Measurements from ENCODE around the gene METTL27.

Gene METTL27

DNA sequence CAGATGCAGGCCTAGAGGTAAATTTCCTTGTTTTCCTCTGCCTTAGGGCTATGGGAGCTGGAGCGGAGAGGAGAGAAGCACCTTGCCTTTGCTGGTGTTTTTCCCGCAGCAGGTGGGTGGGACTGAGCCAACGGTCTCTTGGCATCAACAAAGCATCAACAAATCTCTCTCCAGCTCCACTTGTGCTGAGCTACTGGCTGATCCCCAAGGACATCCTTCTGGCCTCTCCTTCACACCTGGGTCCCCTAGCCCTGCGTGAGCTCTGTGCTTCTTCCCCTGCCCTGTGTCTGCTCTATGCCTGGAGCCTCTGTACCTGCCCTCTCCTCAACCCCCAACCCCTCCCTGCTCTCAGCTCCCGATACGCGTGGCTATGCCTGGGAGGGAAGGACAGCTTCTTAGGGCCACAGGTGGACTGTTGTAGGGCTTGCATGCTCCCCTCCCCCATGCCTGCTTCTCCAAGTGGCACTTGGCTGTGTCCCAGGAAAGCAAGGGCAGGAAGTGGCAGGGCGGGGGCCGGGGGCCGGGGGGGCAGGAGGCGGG lies 14.7 kb downstream of the METTL27 start:
- Histone ChIP-seq H3K36me3 (ENCODE audit: low read length) (no peaks in the 10 kb centered on the region), H3K9me2 (replicated peaks; ENCODE audit: insufficient read depth, low read length) (no peaks in the 10 kb centered on the region), H3K4me3 (ENCODE audit: insufficient read depth, low read length, poor library complexity, severe bottlenecking) (no peak overlapping the region), H4K20me1 (ENCODE audit: low read depth, low read length) (no peaks in the 10 kb centered on the region), H3K9me3 (ENCODE audit: insufficient read depth, low read length) (no peaks in the 10 kb centered on the region), H3K27me3 (ENCODE audit: low read length) (no peaks in the 10 kb centered on the region), H3K79me2 (ENCODE audit: insufficient read depth, low read length) (no peaks in the 10 kb centered on the region), H3K9ac (ENCODE audit: low read length) (no peak overlapping the region), H3K27ac (ENCODE audit: low read depth, low read length) (no peak overlapping the region), H3K4me2 (ENCODE audit: low read depth, low read length, poor library complexity, severe bottlenecking) (no peak overlapping the region), H3F3A (ENCODE audit: insufficient read depth) (no peaks in the 10 kb centered on the region), H2AFZ (ENCODE audit: low read depth, low read length, severe bottlenecking) (no peak overlapping the region)
- TF ChIP-seq, protein P1, sequence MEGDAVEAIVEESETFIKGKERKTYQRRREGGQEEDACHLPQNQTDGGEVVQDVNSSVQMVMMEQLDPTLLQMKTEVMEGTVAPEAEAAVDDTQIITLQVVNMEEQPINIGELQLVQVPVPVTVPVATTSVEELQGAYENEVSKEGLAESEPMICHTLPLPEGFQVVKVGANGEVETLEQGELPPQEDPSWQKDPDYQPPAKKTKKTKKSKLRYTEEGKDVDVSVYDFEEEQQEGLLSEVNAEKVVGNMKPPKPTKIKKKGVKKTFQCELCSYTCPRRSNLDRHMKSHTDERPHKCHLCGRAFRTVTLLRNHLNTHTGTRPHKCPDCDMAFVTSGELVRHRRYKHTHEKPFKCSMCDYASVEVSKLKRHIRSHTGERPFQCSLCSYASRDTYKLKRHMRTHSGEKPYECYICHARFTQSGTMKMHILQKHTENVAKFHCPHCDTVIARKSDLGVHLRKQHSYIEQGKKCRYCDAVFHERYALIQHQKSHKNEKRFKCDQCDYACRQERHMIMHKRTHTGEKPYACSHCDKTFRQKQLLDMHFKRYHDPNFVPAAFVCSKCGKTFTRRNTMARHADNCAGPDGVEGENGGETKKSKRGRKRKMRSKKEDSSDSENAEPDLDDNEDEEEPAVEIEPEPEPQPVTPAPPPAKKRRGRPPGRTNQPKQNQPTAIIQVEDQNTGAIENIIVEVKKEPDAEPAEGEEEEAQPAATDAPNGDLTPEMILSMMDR (IDR thresholded peaks at IDR 0.05; ENCODE audit: insufficient read depth, low read length, poor library complexity, severe bottlenecking) = no peak
- TF ChIP-seq EZH2phosphoT487 (conservative IDR thresholded peaks at IDR 0.05; ENCODE audit: low read length) = no peak

DNA sequence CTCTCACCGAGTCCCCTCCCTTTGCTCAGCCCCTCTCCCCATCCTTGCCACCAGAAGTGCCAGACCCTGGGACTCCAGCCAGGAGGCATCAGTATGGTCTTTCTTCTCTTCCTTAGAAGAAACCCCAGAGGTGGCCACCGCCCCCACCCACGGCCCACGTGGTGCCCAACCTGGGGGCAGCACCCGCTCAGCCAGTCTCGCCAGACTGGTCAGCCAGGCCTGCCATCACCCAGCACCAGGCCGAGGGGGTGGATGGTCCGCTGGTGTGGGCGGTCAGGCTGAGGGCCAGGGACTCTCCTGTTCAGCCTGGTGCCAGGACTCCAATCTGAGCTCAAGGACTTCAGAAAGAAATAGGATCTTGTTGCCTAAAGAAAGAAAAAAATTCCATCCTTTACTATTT lies 17.3 kb downstream of the METTL27 start:
- Histone ChIP-seq H3K9ac (ENCODE audit: low read length) (no peak overlapping the region), H3K27me3 (ENCODE audit: low read length) (no peaks in the 10 kb centered on the region), H3K36me3 (ENCODE audit: low read length) (no peaks in the 10 kb centered on the region), H3K9me2 (replicated peaks; ENCODE audit: insufficient read depth, low read length) (no peaks in the 10 kb centered on the region), H2AFZ (ENCODE audit: low read depth, low read length, severe bottlenecking) (no peak overlapping the region), H3K4me3 (ENCODE audit: insufficient read depth, low read length, poor library complexity, severe bottlenecking) (no peak overlapping the region), H3K79me2 (ENCODE audit: insufficient read depth, low read length) (no peaks in the 10 kb centered on the region), H3K9me3 (ENCODE audit: insufficient read depth, low read length) (no peaks in the 10 kb centered on the region), H4K20me1 (ENCODE audit: low read depth, low read length) (no peaks in the 10 kb centered on the region), H3K27ac (ENCODE audit: low read depth, low read length) (no peak overlapping the region), H3K4me2 (ENCODE audit: low read depth, low read length, poor library complexity, severe bottlenecking) (no peak overlapping the region), H3F3A (ENCODE audit: insufficient read depth) (no peaks in the 10 kb centered on the region)
- TF ChIP-seq EZH2phosphoT487 (conservative IDR thresholded peaks at IDR 0.05; ENCODE audit: low read length) = no peak
- TF ChIP-seq, protein P1 (IDR thresholded peaks at IDR 0.05; ENCODE audit: insufficient read depth, low read length, poor library complexity, severe bottlenecking) = no peak

DNA sequence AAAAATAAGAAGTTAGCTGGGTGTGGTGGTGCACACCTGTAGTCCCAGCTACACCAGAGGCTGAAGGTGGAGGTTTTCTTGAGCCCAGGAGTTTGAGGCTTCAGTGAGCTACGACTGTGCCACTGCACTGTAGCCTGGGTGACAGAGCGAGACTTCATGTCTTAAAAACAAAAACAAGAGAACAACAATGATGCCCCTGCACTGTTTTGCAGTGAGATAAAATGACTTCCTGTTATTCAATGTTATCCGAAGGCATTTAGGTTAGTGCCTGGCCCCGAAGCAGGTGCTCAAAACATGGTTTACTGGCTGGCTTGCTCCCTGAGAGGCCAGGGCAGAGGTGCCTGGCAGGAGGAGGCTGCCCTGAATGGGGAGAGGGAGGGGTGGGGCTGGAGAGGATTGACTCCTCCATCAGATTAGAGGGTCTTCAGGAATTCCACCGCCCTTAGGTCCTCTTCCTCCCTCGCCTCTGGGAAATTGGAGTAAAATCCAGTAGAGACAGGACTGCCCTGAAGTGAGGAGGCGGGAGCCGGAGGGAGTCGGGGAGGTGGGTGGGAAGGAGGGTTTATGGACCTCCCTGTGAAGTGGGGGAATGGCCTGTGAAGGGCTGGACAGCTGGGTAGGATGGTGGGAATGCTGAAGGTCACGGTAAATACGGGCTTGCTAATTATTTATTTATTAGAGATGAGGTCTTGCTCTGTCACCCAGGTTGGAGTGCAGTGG lies 18.3 kb downstream of the METTL27 start:
- H3K9ac ChIP-seq (ENCODE audit: low read length) = no peak overlapping the region
- H3F3A ChIP-seq (ENCODE audit: insufficient read depth) = no peaks in the 10 kb centered on the region
- no peak overlapping the region for H2AFZ ChIP-seq (ENCODE audit: low read depth, low read length, severe bottlenecking)
- no peak for TF ChIP-seq EZH2phosphoT487 (conservative IDR thresholded peaks at IDR 0.05; ENCODE audit: low read length)
- TF ChIP-seq, protein P1 (IDR thresholded peaks at IDR 0.05; ENCODE audit: insufficient read depth, low read length, poor library complexity, severe bottlenecking) = no peak
- no peaks in the 10 kb centered on the region for H3K9me3 ChIP-seq (ENCODE audit: insufficient read depth, low read length)
- no peak overlapping the region for H3K4me3 ChIP-seq (ENCODE audit: insufficient read depth, low read length, poor library complexity, severe bottlenecking)
- H3K36me3 ChIP-seq (ENCODE audit: low read length) = no peaks in the 10 kb centered on the region
- H3K27me3 ChIP-seq (ENCODE audit: low read length) = no peaks in the 10 kb centered on the region
- no peaks in the 10 kb centered on the region for H3K79me2 ChIP-seq (ENCODE audit: insufficient read depth, low read length)
- H4K20me1 ChIP-seq (ENCODE audit: low read depth, low read length) = no peaks in the 10 kb centered on the region
- H3K4me2 ChIP-seq (ENCODE audit: low read depth, low read length, poor library complexity, severe bottlenecking) = no peak overlapping the region
- no peaks in the 10 kb centered on the region for H3K9me2 ChIP-seq (replicated peaks; ENCODE audit: insufficient read depth, low read length)
- H3K27ac ChIP-seq (ENCODE audit: low read depth, low read length) = no peak overlapping the region

Data from SU-DHL-6 (cell line).